HEK293 (cell line): Measurements from ENCODE around the gene ZNF43.

ENCODE experiments used
- CTCF ChIA-PET: fragments of 350-600 bp; formaldehyde crosslinking; extraction: SDS; loops from one replicate; lab custom pipeline; 2021; ENCODE audit warnings: antibody characterized with exemption; lab: Yijun Ruan, JAX
- POLR2A ChIA-PET: fragments of 300-600 bp; formaldehyde crosslinking; extraction: SDS; loops from one replicate; lab custom pipeline; 2020; ENCODE audit warnings: antibody characterized with exemption, inconsistent platforms; lab: Yijun Ruan, JAX
- H3K27ac ChIP-seq: fragments of 200-500 bp; sonication (Bioruptor generic); 2 replicates; pipeline ENCODE4 v1.5.1; 2014; ENCODE audit warnings: low read depth, low read length, control low read depth, inconsistent platforms; ENCODE audit errors: extremely low read depth
- H3K36me3 ChIP-seq, 2 experiments: fragments of 200-500 bp in 1 of 2; sonication (Bioruptor generic) in 1 of 2; 1 replicate in 1 of 2; 2 replicates in 1 of 2; pipeline ENCODE4 v1.5.1; 2014 to 2017; ENCODE audit warnings: inconsistent platforms in 2 of 2, low read length in 2 of 2; ENCODE audit not compliant: control insufficient read depth in 2 of 2, insufficient read depth in 1 of 2
- H3K4me1 ChIP-seq: fragments of 200-500 bp; sonication (Bioruptor generic); 2 replicates; pipeline ENCODE4 v1.5.1; 2014; ENCODE audit warnings: mild to moderate bottlenecking, low read length, inconsistent platforms; ENCODE audit not compliant: control insufficient read depth, insufficient read depth
- H3K4me3 ChIP-seq: 2 replicates; pipeline ENCODE4 v1.5.1; 2011; ENCODE audit warnings: low read depth, mild to moderate bottlenecking, control low read depth, low read length, moderate library complexity
- H3K9me3 ChIP-seq: fragments of 200-500 bp; sonication (Bioruptor generic); 2 replicates; pipeline ENCODE4 v1.5.1; 2014; ENCODE audit warnings: low read depth, low read length, inconsistent platforms; ENCODE audit not compliant: control insufficient read depth, insufficient read depth
- GLI4 ChIP-seq: fragments of 450-650 bp; formaldehyde crosslinking; IDR thresholded peaks from 2 replicates; pipeline ENCODE4 v1.5.1; 2016; ENCODE audit warnings: missing biosample characterization, missing genetic modification characterization
- HOXC10 ChIP-seq: sonication (generic); formaldehyde crosslinking; IDR thresholded peaks from 2 replicates; pipeline ENCODE4 v1.8.1; 2023; ENCODE audit warnings: mild to moderate bottlenecking, missing genetic modification reagents
- HOXD13 ChIP-seq: sonication (generic); formaldehyde crosslinking; IDR thresholded peaks from 2 replicates; pipeline ENCODE4 v1.8.0; 2022; ENCODE audit warnings: missing genetic modification reagents, borderline replicate concordance
- KLF1 ChIP-seq: fragments of 450-650 bp; formaldehyde crosslinking; IDR thresholded peaks from 2 replicates; pipeline ENCODE4 v1.5.1; 2016; ENCODE audit warnings: missing biosample characterization, missing genetic modification characterization
- KLF9 ChIP-seq: fragments of 450-650 bp; formaldehyde crosslinking; IDR thresholded peaks from 2 replicates; pipeline ENCODE4 v1.5.1; 2016; ENCODE audit warnings: missing biosample characterization, missing genetic modification characterization, low read depth
- MYNN ChIP-seq: fragments of 450-650 bp; formaldehyde crosslinking; IDR thresholded peaks from 2 replicates; pipeline ENCODE4 v1.5.1; 2016; ENCODE audit warnings: missing biosample characterization, missing genetic modification characterization, borderline replicate concordance
- PRDM4 ChIP-seq: fragments of 450-650 bp; formaldehyde crosslinking; IDR thresholded peaks from 2 replicates; pipeline ENCODE4 v1.5.1; 2017; ENCODE audit warnings: missing biosample characterization, missing genetic modification characterization
- SP3 ChIP-seq: fragments of 450-650 bp; formaldehyde crosslinking; IDR thresholded peaks from 2 replicates; pipeline ENCODE4 v1.5.1; 2016; ENCODE audit warnings: missing biosample characterization, missing genetic modification characterization
- TSHZ1 ChIP-seq: fragments of 450-650 bp; formaldehyde crosslinking; IDR thresholded peaks from 2 replicates; pipeline ENCODE4 v1.5.1; 2016; ENCODE audit warnings: missing biosample characterization, missing genetic modification characterization, borderline replicate concordance
- WT1 ChIP-seq: fragments of 450-650 bp; formaldehyde crosslinking; IDR thresholded peaks from 2 replicates; pipeline ENCODE4 v1.5.1; 2016; ENCODE audit warnings: missing biosample characterization, missing genetic modification characterization
- ZBTB20 ChIP-seq: fragments of 450-650 bp; formaldehyde crosslinking; IDR thresholded peaks from 2 replicates; pipeline ENCODE4 v1.5.1; 2016; ENCODE audit warnings: missing biosample characterization, missing genetic modification characterization
- ZEB2 ChIP-seq: fragments of 450-650 bp; formaldehyde crosslinking; IDR thresholded peaks from 2 replicates; pipeline ENCODE4 v1.5.1; 2016; ENCODE audit warnings: missing biosample characterization, missing genetic modification characterization
- ZNF112 ChIP-seq: fragments of 450-650 bp; formaldehyde crosslinking; IDR thresholded peaks from 2 replicates; pipeline ENCODE4 v1.5.0; 2017; ENCODE audit warnings: missing biosample characterization, missing genetic modification characterization
- ZNF146 ChIP-seq: fragments of 450-650 bp; formaldehyde crosslinking; IDR thresholded peaks from 2 replicates; pipeline ENCODE4 v1.5.1; 2016; ENCODE audit warnings: missing biosample characterization, missing genetic modification characterization
- ZNF175 ChIP-seq: fragments of 450-650 bp; formaldehyde crosslinking; IDR thresholded peaks from 2 replicates; pipeline ENCODE4 v1.5.1; 2016; ENCODE audit warnings: missing biosample characterization, missing genetic modification characterization
- ZNF19 ChIP-seq: fragments of 450-650 bp; formaldehyde crosslinking; IDR thresholded peaks from 2 replicates; pipeline ENCODE4; 2016; ENCODE audit warnings: missing biosample characterization, missing genetic modification characterization, low read depth
- ZNF223 ChIP-seq: fragments of 450-650 bp; formaldehyde crosslinking; IDR thresholded peaks from 2 replicates; pipeline ENCODE4 v1.5.1; 2016; ENCODE audit warnings: missing biosample characterization, missing genetic modification characterization
- ZNF239 ChIP-seq: fragments of 450-650 bp; formaldehyde crosslinking; IDR thresholded peaks from 2 replicates; pipeline ENCODE4 v1.5.1; 2016; ENCODE audit warnings: missing biosample characterization, missing genetic modification characterization
- ZNF366 ChIP-seq: fragments of 450-650 bp; formaldehyde crosslinking; conservative IDR thresholded peaks from 2 replicates; pipeline ENCODE4 v1.5.1; 2016; ENCODE audit warnings: missing biosample characterization, missing genetic modification characterization
- ZNF423 ChIP-seq: fragments of 450-650 bp; formaldehyde crosslinking; IDR thresholded peaks from 2 replicates; pipeline ENCODE4 v1.5.1; 2016; ENCODE audit warnings: missing biosample characterization, missing genetic modification characterization
- ZNF785 ChIP-seq: fragments of 450-650 bp; formaldehyde crosslinking; IDR thresholded peaks from 2 replicates; pipeline ENCODE4 v1.5.1; 2016; ENCODE audit warnings: missing biosample characterization, missing genetic modification characterization
- ZSCAN18 ChIP-seq: fragments of 450-650 bp; formaldehyde crosslinking; IDR thresholded peaks from 2 replicates; pipeline ENCODE4 v1.5.1; 2016; ENCODE audit warnings: missing biosample characterization, missing genetic modification characterization

Gene ZNF43

GRCh38 chr19:21841081-21841480 is 5.1 kb upstream of the ZNF43 start:
- CTCF ChIA-PET, result no interaction called here
- H3K9me3 ChIP-seq, result no peaks in the 10 kb centered on the region
- no peak for TF ChIP-seq KLF1 (tag by site-specific recombination)
- TF ChIP-seq TSHZ1 (tag by site-specific recombination), result no peak
- TF ChIP-seq ZNF366 (tag by site-specific recombination), result no peak
- TF ChIP-seq ZNF112, result no peak
- no peak overlapping the region for H3K4me3 ChIP-seq
- POLR2A ChIA-PET, result interaction anchor here (0.7 kb wide), 1 partner anchor 11 kb away, joined by 4 read pairs; no protein-coding TSS in a partner anchor
- H3K36me3 ChIP-seq, result peaks cover 0 to 87% of the 10 kb centered on the region in 2 experiments; a peak in 2 of 3 replicates
- no peak overlapping the region for H3K27ac ChIP-seq
- no peaks in the 10 kb centered on the region for H3K4me1 ChIP-seq

GRCh38 chr19:21839976-21840375 is 4.0 kb upstream of the ZNF43 start:
- peaks cover 0 to 82% of the 10 kb centered on the region in 2 experiments; a peak in 2 of 3 replicates for H3K36me3 ChIP-seq
- no peak for TF ChIP-seq ZBTB20 (tag by site-specific recombination)
- no peak for TF ChIP-seq HOXC10 (CRISPR knock-in tag)
- no peak for TF ChIP-seq ZEB2 (tag by site-specific recombination)
- TF ChIP-seq ZNF423, result no peak
- TF ChIP-seq ZNF239 (tag by site-specific recombination), result no peak
- TF ChIP-seq PRDM4 (tag by site-specific recombination), result no peak
- TF ChIP-seq ZSCAN18, result no peak
- TF ChIP-seq ZNF785, result no peak
- TF ChIP-seq WT1 (tag by site-specific recombination), result no peak
- no peak for TF ChIP-seq ZNF19 (tag by site-specific recombination)
- no peak for TF ChIP-seq SP3 (tag by site-specific recombination)
- TF ChIP-seq KLF9 (tag by site-specific recombination), result no peak
- no peak for TF ChIP-seq MYNN (tag by site-specific recombination)
- no peak for TF ChIP-seq ZNF223 (tag by site-specific recombination)
- no peak for TF ChIP-seq ZNF146 (tag by site-specific recombination)
- TF ChIP-seq ZNF175 (tag by site-specific recombination), result no peak
- TF ChIP-seq HOXD13 (CRISPR knock-in tag), result no peak
- no peak for TF ChIP-seq GLI4 (tag by site-specific recombination)
- ChIA-PET POLR2A (interaction anchor here (2.1 kb wide), 1 partner anchor 12 kb away, joined by 5 read pairs; no protein-coding TSS in a partner anchor), CTCF (no interaction called here)
- no peaks in the 10 kb centered on the region for H3K9me3 ChIP-seq
- no peak overlapping the region for H3K27ac ChIP-seq
- H3K4me3 ChIP-seq, result no peak overlapping the region
- no peaks in the 10 kb centered on the region for H3K4me1 ChIP-seq
